GM12872 (cell line): ENCODE measurements around the gene SLPI.

Experiments
- TF ChIP-seq, protein P1 (sequence below): IDR thresholded peaks from 3 replicates; pipeline ENCODE4 v1.5.1; 2011; ENCODE audit warnings: low read depth, mild to moderate bottlenecking, low read length, moderate library complexity; ENCODE audit not compliant: insufficient read depth

The SLPI gene

DNA sequence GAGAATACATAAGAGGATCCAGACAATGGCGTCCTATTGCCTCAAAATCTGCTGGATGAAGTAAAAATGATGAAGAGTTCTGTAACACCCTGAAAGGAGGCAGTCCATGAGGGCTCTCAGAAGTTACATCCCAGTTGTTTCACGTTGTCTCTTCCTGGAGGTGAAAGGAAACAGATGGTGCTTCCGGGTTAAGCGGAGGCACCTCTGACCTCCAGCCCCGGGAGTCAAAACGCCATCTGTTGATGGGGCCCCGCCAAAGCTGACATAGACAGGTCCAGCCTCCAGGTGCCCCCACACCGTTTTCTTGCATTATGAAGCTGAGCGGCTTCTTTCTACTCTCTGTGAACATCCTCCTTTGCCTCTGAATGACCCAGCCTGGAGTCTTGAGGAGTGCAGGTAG lies 23.7 kb downstream of the SLPI start:
- TF ChIP-seq, protein P1, sequence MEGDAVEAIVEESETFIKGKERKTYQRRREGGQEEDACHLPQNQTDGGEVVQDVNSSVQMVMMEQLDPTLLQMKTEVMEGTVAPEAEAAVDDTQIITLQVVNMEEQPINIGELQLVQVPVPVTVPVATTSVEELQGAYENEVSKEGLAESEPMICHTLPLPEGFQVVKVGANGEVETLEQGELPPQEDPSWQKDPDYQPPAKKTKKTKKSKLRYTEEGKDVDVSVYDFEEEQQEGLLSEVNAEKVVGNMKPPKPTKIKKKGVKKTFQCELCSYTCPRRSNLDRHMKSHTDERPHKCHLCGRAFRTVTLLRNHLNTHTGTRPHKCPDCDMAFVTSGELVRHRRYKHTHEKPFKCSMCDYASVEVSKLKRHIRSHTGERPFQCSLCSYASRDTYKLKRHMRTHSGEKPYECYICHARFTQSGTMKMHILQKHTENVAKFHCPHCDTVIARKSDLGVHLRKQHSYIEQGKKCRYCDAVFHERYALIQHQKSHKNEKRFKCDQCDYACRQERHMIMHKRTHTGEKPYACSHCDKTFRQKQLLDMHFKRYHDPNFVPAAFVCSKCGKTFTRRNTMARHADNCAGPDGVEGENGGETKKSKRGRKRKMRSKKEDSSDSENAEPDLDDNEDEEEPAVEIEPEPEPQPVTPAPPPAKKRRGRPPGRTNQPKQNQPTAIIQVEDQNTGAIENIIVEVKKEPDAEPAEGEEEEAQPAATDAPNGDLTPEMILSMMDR = no peak

DNA sequence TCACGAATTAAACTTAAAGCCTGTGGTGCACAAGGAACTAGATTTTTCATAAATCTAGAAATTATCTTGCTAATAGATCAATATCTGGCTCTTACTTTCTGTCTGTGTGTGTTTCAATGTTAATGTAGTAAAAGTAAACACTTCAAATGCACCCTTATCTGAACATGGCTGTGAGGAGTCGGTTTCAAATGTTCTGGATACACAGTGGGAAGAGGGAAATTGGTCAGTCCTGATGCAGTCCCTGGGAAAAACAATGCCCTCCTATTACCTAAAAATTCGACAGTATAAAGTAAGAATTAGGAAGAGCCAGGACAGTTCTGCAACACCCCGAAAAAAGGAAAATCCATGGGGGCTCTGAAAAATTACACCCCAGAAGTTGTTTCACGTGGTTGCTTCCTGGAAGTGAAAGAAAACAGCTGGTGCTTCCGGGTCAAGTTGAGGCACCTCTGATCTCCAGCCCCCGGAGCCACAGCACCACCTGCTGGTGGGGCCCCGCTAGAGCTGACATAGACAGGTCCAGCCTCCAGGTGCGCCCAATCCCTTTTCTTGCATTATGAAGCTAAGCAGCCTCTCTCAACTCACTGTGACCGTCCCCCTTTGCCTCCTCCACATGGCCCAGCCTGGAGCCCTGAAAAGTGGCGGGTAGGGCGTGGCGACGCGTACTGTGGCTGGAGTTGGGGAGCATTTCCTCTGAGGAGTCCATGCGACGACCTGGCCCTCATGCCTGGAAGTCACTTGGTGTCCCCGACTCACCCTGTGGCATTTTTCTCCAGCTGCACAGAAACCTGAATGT lies 24.9 kb downstream of the SLPI start:
- TF ChIP-seq, protein P1 = peak; percentile 76

DNA sequence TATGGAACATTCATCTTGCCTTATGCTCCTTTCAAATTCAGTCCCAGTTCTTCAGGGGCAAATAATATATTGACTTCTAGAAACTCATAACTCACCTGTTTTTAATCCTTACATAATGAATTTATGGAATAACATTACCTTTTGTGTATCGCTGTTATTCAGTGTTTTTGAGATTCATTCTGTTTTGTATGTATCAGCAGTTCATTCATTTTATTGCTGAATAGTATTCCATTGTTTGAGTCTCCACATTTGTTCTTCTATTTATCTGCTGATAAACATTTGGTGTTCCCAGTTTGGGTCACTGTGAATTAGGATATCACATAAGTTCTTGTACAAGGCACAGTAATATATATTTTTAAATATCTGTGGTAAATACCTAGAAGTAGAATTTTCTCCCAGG lies 28.1 kb downstream of the SLPI start:
- TF ChIP-seq, protein P1 = no peak

DNA sequence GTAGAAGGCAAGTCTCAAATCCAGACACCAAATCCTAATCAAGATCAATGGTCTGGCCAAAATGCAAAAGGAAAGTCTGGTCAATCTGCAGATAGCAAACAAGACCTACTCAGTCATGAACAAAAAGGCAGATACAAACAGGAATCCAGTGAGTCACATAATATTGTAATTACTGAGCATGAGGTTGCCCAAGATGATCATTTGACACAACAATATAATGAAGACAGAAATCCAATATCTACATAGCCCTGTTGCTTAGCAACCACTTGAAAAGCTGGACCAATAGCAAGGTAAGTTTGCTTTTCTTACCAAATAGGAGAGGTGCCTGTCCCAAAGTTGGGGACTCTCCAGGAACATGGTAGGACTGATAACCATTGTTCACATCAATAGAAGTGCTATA lies 31.2 kb downstream of the SLPI start:
- TF ChIP-seq, protein P1 = no peak

DNA sequence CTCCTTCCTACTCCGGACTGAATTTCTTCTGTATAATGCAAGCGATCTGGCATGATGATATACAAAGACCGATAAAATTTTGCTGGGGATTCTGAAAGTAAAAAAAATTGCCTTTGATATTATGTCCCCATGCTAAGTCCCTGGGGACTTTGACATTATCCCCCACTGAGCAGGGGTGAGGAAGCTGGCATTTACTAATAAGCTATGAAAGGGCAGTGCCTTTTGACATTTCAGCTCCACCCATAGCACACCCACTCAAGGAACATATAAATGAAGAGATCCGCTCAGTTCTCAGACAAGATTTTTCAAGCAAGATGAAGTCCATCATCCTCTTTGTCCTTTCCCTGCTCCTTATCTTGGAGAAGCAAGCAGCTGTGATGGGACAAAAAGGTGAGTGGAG lies 33.3 kb downstream of the SLPI start, which contains the start of gene SEMG2:
Gene SEMG2 (plus strand): TSS at position 298 of the 400 bp plus-strand sequence. CDS start 17 bp downstream, at position 315.
- TF ChIP-seq, protein P1 = no peak

DNA sequence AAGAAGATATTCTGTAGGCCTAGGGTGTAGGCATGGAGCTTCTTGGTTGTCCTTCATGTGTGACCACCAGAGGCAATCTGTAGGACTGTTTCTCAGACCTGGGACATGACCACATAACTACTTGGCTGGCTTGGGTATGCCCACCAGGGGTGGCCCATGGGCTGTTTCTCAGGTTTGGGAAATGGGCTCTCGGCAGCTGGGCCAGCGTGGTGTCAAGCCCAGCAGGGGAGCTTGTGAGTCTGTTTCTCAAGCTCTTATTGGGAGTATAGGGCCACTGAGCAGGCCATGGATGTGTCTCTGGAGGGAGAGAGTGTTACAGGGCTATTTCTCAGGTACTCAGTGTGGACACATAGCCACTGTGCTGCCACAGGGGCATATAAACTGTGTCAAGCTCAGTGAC lies 35.7 kb downstream of the SLPI start:
- TF ChIP-seq, protein P1 = no peak

DNA sequence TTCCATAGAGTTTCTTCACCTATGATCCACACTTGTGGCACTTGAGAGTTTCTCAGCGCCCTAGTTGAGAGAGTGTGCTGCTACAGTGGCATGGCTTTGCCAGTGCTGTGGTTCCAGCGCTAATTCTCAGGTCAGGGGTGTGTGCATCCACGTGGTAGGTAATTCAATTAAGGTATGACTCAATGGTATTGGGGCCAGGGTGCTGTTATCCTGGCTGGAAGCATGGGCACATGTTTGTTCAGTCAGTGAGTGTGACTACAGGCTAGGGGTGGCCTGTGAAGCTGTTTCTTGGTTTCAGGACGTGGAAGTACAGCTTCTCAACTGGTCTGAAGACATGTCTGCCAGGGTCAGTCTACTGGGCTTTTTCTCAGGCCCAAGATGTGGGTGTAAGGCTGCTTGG lies 36.2 kb downstream of the SLPI start:
- TF ChIP-seq, protein P1 = no peak
